HUES48 (cell line): ENCODE results near the gene HTR2A.

Experiments used
- H3K27ac ChIP-seq: one replicate; pipeline ENCODE4 v1.7.0; 2013; ENCODE audit warnings: low read depth, low read length, inconsistent platforms
- H3K27me3 ChIP-seq: 2 replicates; pipeline ENCODE4 v1.6.1; 2013; ENCODE audit warnings: mild to moderate bottlenecking, low read length; ENCODE audit not compliant: control insufficient read depth, insufficient read depth
- H3K36me3 ChIP-seq: 2 replicates; pipeline ENCODE4 v1.6.1; 2013; ENCODE audit warnings: low read length; ENCODE audit not compliant: control insufficient read depth, insufficient read depth
- H3K4me1 ChIP-seq: 2 replicates; pipeline ENCODE4 v1.6.1; 2013; ENCODE audit warnings: mild to moderate bottlenecking, low read length; ENCODE audit not compliant: control insufficient read depth, insufficient read depth
- H3K4me3 ChIP-seq: 2 replicates; pipeline ENCODE4 v1.5.1; 2013; ENCODE audit warnings: mild to moderate bottlenecking, low read depth, low read length
- H3K9ac ChIP-seq: 2 replicates; pipeline ENCODE4 v1.6.1; 2013; ENCODE audit warnings: mild to moderate bottlenecking, low read depth, low read length, moderate library complexity
- H3K9me3 ChIP-seq: 2 replicates; pipeline ENCODE4 v1.6.1; 2013; ENCODE audit warnings: low read length; ENCODE audit not compliant: control insufficient read depth, insufficient read depth

Gene HTR2A

DNA sequence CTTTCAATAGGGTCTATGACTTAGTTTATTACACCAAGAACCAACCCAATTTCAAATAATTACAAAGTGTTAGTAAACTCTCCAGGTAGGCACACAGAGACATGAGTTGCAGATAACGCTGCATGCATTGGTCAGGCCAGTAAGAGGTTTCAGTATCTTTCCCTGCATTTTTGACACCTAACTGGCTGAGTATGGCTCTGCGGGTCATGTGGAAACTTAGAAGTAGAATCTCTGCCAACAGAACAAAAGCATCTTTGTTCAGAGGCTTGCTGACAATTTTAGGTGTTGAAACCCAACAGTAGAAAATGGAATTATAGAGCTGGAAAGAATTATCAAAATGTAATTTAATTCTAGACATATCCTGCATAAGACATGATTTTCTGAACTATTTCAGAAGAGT is 25.3 kb downstream of the HTR2A start:
- H3K9me3 ChIP-seq, result no peaks in the 10 kb centered on the region
- H3K4me1 ChIP-seq, result no peaks in the 10 kb centered on the region
- H3K27me3 ChIP-seq, result no peaks in the 10 kb centered on the region

DNA sequence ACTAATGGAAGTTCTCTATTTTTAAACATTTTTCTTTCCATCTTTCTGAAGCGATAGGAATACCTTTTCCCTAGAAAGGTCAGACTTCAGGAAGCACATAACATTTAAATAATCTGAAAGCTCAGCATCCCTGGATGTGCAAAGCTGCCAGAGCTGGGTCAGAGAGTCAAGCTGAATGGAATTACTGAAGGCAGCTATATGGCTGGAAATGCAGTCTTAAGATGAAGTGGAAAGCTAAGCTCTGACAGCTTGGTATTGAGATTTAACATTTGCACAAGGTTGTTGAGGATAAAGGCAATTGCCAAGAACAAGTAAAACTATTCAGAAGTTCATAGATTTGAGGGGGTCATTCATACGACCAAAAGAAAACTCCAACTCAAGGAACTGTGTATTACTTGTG is 28.8 kb downstream of the HTR2A start:
- H3K27me3 ChIP-seq, result no peaks in the 10 kb centered on the region
- H3K4me3 ChIP-seq, result no peak overlapping the region
- H3K36me3 ChIP-seq, result no peaks in the 10 kb centered on the region
- H3K9me3 ChIP-seq, result no peaks in the 10 kb centered on the region
- H3K27ac ChIP-seq, result no peak overlapping the region
- H3K9ac ChIP-seq, result no peak overlapping the region
- no peaks in the 10 kb centered on the region for H3K4me1 ChIP-seq

More for the DNA sequence above, 25.3 kb downstream of the HTR2A start:
- Histone ChIP-seq H3K36me3 (no peaks in the 10 kb centered on the region), H3K4me3 (no peak overlapping the region), H3K9ac (no peak overlapping the region), H3K27ac (no peak overlapping the region)

DNA sequence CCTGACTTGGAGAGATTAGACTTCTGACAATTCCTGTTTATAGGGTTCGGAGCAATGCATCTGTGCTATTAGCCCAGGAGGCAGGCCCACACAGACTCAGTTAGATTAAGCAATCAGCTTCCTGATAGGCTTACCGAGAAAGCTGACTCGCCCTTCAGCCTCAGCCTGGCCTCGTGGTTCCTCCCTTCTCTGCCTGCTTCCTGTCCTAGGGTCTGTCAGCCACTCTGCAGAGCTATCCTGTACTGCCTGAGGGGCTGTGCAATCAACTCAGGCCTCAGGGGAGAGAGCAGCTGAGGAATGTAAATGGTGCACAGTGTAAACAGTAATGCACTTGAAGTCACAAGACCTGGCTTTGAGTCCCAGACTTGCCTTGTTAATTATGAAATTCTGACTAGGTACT is 30.7 kb downstream of the HTR2A start:
- Histone ChIP-seq H3K36me3 (no peaks in the 10 kb centered on the region), H3K4me1 (no peaks in the 10 kb centered on the region), H3K9ac (no peak overlapping the region), H3K9me3 (no peaks in the 10 kb centered on the region), H3K27ac (no peak overlapping the region), H3K4me3 (no peak overlapping the region), H3K27me3 (no peaks in the 10 kb centered on the region)

GRCh38 chr13:46864941-46865340 is 31.9 kb downstream of the HTR2A start:
- no peaks in the 10 kb centered on the region for H3K27me3 ChIP-seq
- no peaks in the 10 kb centered on the region for H3K9me3 ChIP-seq
- no peak overlapping the region for H3K27ac ChIP-seq
- no peak overlapping the region for H3K4me3 ChIP-seq
- H3K4me1 ChIP-seq, result no peaks in the 10 kb centered on the region
- H3K9ac ChIP-seq, result no peak overlapping the region
- H3K36me3 ChIP-seq, result no peaks in the 10 kb centered on the region

GRCh38 chr13:46861959-46862358 is 34.9 kb downstream of the HTR2A start:
- Histone ChIP-seq H3K9me3 (no peaks in the 10 kb centered on the region), H3K4me1 (no peaks in the 10 kb centered on the region), H3K9ac (no peak overlapping the region), H3K36me3 (no peaks in the 10 kb centered on the region), H3K4me3 (no peak overlapping the region), H3K27ac (no peak overlapping the region), H3K27me3 (no peaks in the 10 kb centered on the region)

- H3K27me3 ChIP-seq, result no peaks in the 10 kb centered on the region
- H3K4me3 ChIP-seq, result no peak overlapping the region
- H3K36me3 ChIP-seq, result no peaks in the 10 kb centered on the region
- no peak overlapping the region for H3K9ac ChIP-seq
- no peaks in the 10 kb centered on the region for H3K9me3 ChIP-seq
- H3K27ac ChIP-seq, result no peak overlapping the region
- no peaks in the 10 kb centered on the region for H3K4me1 ChIP-seq
Measured at GRCh38 chr13:46860722-46861121, 36.1 kb downstream of the HTR2A start.

DNA sequence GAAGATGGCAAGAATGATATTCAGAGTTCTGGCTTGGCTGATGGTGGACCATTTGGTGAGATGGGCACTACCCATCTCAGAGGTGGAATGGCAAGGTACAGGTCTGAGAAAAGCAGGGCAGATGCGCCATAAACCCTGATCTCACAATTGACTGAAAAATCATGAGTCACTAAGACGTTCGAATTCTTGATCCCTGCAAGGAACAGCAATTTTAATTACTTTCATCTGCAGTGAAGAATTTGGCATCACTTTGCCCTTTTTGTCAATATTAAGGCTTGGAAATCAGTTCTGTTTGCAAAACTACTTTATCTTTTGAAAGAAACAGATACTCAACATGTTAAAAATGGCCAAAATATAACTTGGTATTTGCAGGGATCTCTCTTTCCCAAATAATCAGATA is 38.1 kb downstream of the HTR2A start:
- no peak overlapping the region for H3K9ac ChIP-seq
- no peaks in the 10 kb centered on the region for H3K27me3 ChIP-seq
- H3K36me3 ChIP-seq, result no peaks in the 10 kb centered on the region
- no peak overlapping the region for H3K27ac ChIP-seq
- H3K4me1 ChIP-seq, result no peaks in the 10 kb centered on the region
- no peak overlapping the region for H3K4me3 ChIP-seq
- H3K9me3 ChIP-seq, result no peaks in the 10 kb centered on the region

DNA sequence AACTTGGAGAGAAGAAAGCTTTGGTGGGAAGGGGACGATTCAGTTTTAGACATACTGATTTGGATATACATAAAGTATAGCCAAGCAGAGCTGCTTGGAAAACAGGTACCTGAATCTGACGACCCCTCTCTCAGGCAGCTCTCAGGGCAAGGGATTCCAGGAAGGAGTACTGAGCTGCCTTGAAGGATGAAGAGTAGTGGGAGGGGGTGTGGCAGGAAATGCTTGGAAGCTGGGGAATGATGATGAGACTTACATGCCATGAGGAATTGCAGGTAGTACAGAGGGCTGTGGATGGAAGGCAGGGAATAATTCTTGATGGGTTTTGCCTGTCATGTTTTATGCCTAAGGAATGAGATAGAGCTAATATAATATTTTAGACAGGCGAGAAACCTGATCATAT is 38.7 kb downstream of the HTR2A start:
- Histone ChIP-seq H3K27ac (no peak overlapping the region), H3K4me1 (no peaks in the 10 kb centered on the region), H3K9ac (no peak overlapping the region), H3K27me3 (no peaks in the 10 kb centered on the region), H3K36me3 (no peaks in the 10 kb centered on the region), H3K4me3 (no peak overlapping the region), H3K9me3 (no peaks in the 10 kb centered on the region)

DNA sequence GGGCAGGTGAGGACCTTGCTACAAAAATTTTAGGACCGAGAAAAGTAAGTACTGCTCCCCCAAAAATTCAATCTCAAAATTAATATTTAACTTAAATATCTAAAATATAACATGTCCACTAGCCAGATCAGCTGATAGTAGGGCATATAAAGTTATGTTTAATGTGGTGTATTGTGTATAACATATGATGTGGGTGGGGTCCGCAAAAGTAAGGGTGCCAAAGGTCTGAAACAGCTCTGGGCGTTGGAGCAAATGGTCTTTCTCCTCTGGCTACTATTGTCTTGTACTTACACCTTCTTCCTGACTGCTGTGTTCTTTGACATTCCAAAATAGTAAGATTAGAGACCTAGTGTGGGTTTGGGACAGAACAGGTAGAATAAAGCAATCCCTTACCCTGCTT is 41.2 kb downstream of the HTR2A start:
- Histone ChIP-seq H3K27ac (no peak overlapping the region), H3K9me3 (no peaks in the 10 kb centered on the region), H3K27me3 (no peaks in the 10 kb centered on the region), H3K4me1 (no peaks in the 10 kb centered on the region), H3K4me3 (no peak overlapping the region), H3K9ac (no peak overlapping the region), H3K36me3 (no peaks in the 10 kb centered on the region)

GRCh38 chr13:46855166-46855565 is 41.7 kb downstream of the HTR2A start:
- H3K27ac ChIP-seq, result no peak overlapping the region
- no peaks in the 10 kb centered on the region for H3K4me1 ChIP-seq
- H3K4me3 ChIP-seq, result no peak overlapping the region
- H3K9ac ChIP-seq, result no peak overlapping the region
- H3K9me3 ChIP-seq, result no peaks in the 10 kb centered on the region
- H3K27me3 ChIP-seq, result no peaks in the 10 kb centered on the region
- no peaks in the 10 kb centered on the region for H3K36me3 ChIP-seq

- Histone ChIP-seq H3K9ac (no peak overlapping the region), H3K4me3 (no peak overlapping the region)
Measured at GRCh38 chr13:46852168-46852567, 44.7 kb downstream of the HTR2A start.

GRCh38 chr13:46850214-46850613 is 46.6 kb downstream of the HTR2A start:
- Histone ChIP-seq H3K9ac (no peak overlapping the region), H3K4me3 (no peak overlapping the region), H3K27ac (no peak overlapping the region), H3K27me3 (no peaks in the 10 kb centered on the region), H3K36me3 (no peaks in the 10 kb centered on the region), H3K9me3 (no peaks in the 10 kb centered on the region), H3K4me1 (no peaks in the 10 kb centered on the region)

More at GRCh38 chr13:46852168-46852567, 44.7 kb downstream of the HTR2A start:
- Histone ChIP-seq H3K27me3 (no peaks in the 10 kb centered on the region), H3K9me3 (no peaks in the 10 kb centered on the region), H3K4me1 (no peaks in the 10 kb centered on the region), H3K27ac (no peak overlapping the region), H3K36me3 (no peaks in the 10 kb centered on the region)
